Loucy (cell line): Measurements from ENCODE around the gene BEAN1.

Experiments
- H2AFZ ChIP-seq: fragments of 200-600 bp; sonication (generic); 2 replicates; pipeline ENCODE4 v1.6.0; 2016; ENCODE audit warnings: antibody characterized with exemption, mild to moderate bottlenecking, low read length, moderate library complexity
- H3F3A ChIP-seq: fragments of 200-600 bp; 2 replicates; pipeline ENCODE4 v1.6.0; 2016; ENCODE audit warnings: antibody characterized with exemption, low read depth, mild to moderate bottlenecking
- H3K27me3 ChIP-seq: fragments of 200-600 bp; sonication (generic); 2 replicates; pipeline ENCODE4 v1.6.1; 2014; ENCODE audit warnings: low read length, mild to moderate bottlenecking; ENCODE audit not compliant: insufficient read depth, poor library complexity, severe bottlenecking
- H3K36me3 ChIP-seq: fragments of 200-600 bp; sonication (generic); 2 replicates; pipeline ENCODE4 v1.6.1; 2016; ENCODE audit warnings: low read length; ENCODE audit not compliant: insufficient read depth
- H3K4me1 ChIP-seq: fragments of 200-600 bp; sonication (generic); 2 replicates; pipeline ENCODE4 v1.5.1; 2014; ENCODE audit warnings: low read length, mild to moderate bottlenecking; ENCODE audit not compliant: insufficient read depth, poor library complexity, severe bottlenecking
- H3K4me2 ChIP-seq: fragments of 200-600 bp; sonication (generic); 2 replicates; pipeline ENCODE4 v1.6.0; 2014; ENCODE audit warnings: antibody characterized with exemption, low read length, low read depth, mild to moderate bottlenecking; ENCODE audit not compliant: poor library complexity, severe bottlenecking
- H3K4me3 ChIP-seq: fragments of 200-600 bp; sonication (generic); 2 replicates; pipeline ENCODE4 v1.5.1; 2014; ENCODE audit warnings: low read length, mild to moderate bottlenecking, mixed read lengths; ENCODE audit not compliant: poor library complexity, severe bottlenecking
- H3K79me2 ChIP-seq: fragments of 200-600 bp; sonication (generic); 2 replicates; pipeline ENCODE4 v1.6.1; 2014; ENCODE audit warnings: low read length; ENCODE audit not compliant: insufficient read depth
- H3K9ac ChIP-seq: fragments of 200-600 bp; sonication (generic); 2 replicates; pipeline ENCODE4 v1.6.0; 2014; ENCODE audit warnings: mild to moderate bottlenecking, low read depth, low read length, moderate library complexity; ENCODE audit not compliant: poor library complexity, severe bottlenecking
- H3K9me2 ChIP-seq: fragments of 200-600 bp; sonication (generic); replicated peaks from 2 replicates; pipeline ENCODE4 v1.6.1; 2016; ENCODE audit warnings: low read depth, low read length, mixed read lengths
- H3K9me3 ChIP-seq: fragments of 200-600 bp; sonication (generic); 2 replicates; pipeline ENCODE4 v1.6.1; 2014; ENCODE audit warnings: mild to moderate bottlenecking, antibody characterized with exemption, low read length, low read depth; ENCODE audit not compliant: insufficient read depth
- H4K20me1 ChIP-seq: fragments of 200-600 bp; sonication (generic); 2 replicates; pipeline ENCODE4 v1.6.0; 2014; ENCODE audit warnings: antibody characterized with exemption, low read length, mild to moderate bottlenecking; ENCODE audit not compliant: insufficient read depth, poor library complexity, severe bottlenecking
- EZH2phosphoT487 ChIP-seq: fragments of 200-600 bp; IDR thresholded peaks from 2 replicates; pipeline ENCODE4 v1.6.1; 2018; ENCODE audit warnings: antibody characterized with exemption, mild to moderate bottlenecking, moderate library complexity, borderline replicate concordance
- TF ChIP-seq, protein P1 (sequence below): fragments of 200-600 bp; sonication (generic); conservative IDR thresholded peaks from 2 replicates; pipeline ENCODE4 v1.5.1; 2014; ENCODE audit warnings: mild to moderate bottlenecking, antibody characterized with exemption, low read length

BEAN1 gene

DNA sequence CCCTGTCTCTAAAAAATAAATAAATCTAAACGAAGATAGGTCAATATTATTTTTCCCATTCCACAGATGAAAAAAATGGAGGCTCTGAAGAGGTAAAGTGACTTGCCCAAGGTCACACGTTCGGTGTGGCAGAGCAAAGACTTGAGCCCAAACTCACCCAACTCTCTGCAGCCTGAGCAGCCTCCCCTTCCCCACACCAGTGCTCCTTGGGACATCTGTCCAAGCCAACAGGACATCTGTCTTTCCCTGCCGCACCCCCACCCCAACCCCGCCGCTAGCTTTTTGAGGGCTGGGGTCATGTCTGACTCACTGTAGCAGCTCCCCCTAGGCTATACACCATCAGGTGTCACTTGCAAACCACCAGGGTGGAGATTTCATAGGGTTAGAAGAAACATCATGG lies 5.2 kb upstream of the BEAN1 start:
- Histone ChIP-seq H3F3A (no peaks in the 10 kb centered on the region), H3K79me2 (no peaks in the 10 kb centered on the region), H3K36me3 (no peaks in the 10 kb centered on the region), H3K4me3 (no peak overlapping the region), H3K4me2 (no peak overlapping the region), H2AFZ (no peak overlapping the region), H3K4me1 (no peaks in the 10 kb centered on the region), H3K9me2 (no peaks in the 10 kb centered on the region), H3K27me3 (no peaks in the 10 kb centered on the region), H3K9ac (no peak overlapping the region), H3K9me3 (no peaks in the 10 kb centered on the region), H4K20me1 (no peaks in the 10 kb centered on the region)
- TF ChIP-seq EZH2phosphoT487 = no peak
- TF ChIP-seq, protein P1, sequence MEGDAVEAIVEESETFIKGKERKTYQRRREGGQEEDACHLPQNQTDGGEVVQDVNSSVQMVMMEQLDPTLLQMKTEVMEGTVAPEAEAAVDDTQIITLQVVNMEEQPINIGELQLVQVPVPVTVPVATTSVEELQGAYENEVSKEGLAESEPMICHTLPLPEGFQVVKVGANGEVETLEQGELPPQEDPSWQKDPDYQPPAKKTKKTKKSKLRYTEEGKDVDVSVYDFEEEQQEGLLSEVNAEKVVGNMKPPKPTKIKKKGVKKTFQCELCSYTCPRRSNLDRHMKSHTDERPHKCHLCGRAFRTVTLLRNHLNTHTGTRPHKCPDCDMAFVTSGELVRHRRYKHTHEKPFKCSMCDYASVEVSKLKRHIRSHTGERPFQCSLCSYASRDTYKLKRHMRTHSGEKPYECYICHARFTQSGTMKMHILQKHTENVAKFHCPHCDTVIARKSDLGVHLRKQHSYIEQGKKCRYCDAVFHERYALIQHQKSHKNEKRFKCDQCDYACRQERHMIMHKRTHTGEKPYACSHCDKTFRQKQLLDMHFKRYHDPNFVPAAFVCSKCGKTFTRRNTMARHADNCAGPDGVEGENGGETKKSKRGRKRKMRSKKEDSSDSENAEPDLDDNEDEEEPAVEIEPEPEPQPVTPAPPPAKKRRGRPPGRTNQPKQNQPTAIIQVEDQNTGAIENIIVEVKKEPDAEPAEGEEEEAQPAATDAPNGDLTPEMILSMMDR = no peak

DNA sequence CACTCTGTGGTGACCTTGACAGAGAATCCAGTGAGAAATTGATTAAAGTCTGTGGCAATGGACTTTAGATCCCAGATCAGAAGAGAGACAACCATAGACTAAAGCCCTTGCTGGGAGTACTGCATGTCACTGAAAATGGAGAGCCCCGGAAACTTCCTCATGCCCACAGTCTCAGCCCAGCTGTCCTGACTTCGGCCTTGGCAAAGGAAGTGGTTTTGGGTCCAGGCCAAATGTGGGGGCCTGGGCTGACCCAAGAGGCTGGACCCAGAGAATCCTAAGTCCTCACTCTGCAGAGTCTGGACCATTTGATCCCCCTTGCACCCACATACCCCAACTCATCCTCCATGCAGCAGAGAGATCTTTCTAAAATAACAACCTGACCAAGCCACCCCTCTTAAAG lies 4.7 kb upstream of the BEAN1 start:
- Histone ChIP-seq H3K9me3 (no peaks in the 10 kb centered on the region), H3K4me2 (no peak overlapping the region), H3F3A (no peaks in the 10 kb centered on the region), H3K4me1 (no peaks in the 10 kb centered on the region), H3K27me3 (no peaks in the 10 kb centered on the region), H3K9me2 (no peaks in the 10 kb centered on the region), H3K36me3 (no peaks in the 10 kb centered on the region), H2AFZ (no peak overlapping the region), H3K9ac (no peak overlapping the region), H4K20me1 (no peaks in the 10 kb centered on the region), H3K79me2 (no peaks in the 10 kb centered on the region), H3K4me3 (no peak overlapping the region)
- TF ChIP-seq, protein P1 = no peak
- TF ChIP-seq EZH2phosphoT487 = no peak

DNA sequence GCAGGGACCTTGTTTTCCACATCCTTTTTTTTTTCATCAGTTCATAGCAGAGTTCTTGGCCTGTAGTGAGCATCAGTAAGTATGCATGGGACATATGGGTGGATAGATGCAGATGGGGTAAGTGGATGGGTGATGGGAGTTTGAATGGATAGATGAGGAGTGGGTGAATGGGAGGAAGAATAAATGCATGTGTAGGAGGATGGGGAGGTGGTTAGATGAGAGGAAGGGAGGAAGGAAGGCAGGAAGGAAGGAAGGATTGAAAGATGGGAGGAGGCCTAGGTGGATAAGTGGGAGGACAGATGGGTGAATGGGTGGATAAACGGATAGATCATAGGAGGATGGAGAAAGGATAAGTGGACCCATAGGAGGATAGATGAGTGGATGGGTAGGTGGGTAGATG lies 3.9 kb upstream of the BEAN1 start:
- H3K9me2 ChIP-seq = no peaks in the 10 kb centered on the region
- no peaks in the 10 kb centered on the region for H3K36me3 ChIP-seq
- H3K9ac ChIP-seq = no peak overlapping the region
- no peak overlapping the region for H3K4me3 ChIP-seq
- H3K4me1 ChIP-seq = no peaks in the 10 kb centered on the region
- H3K9me3 ChIP-seq = no peaks in the 10 kb centered on the region
- no peak for TF ChIP-seq EZH2phosphoT487
- TF ChIP-seq, protein P1 = no peak
- H3K79me2 ChIP-seq = no peaks in the 10 kb centered on the region
- H3K27me3 ChIP-seq = no peaks in the 10 kb centered on the region
- H4K20me1 ChIP-seq = no peaks in the 10 kb centered on the region
- no peaks in the 10 kb centered on the region for H3F3A ChIP-seq
- no peak overlapping the region for H3K4me2 ChIP-seq
- no peak overlapping the region for H2AFZ ChIP-seq
